ENCODE measurements around the gene GSE1.
"Not testable (repeated sequence)": the region's sequence is repeated elsewhere in the genome, so short reads cannot be mapped to it uniquely, and the experiment has no call there.

GSE1 gene

DNA sequence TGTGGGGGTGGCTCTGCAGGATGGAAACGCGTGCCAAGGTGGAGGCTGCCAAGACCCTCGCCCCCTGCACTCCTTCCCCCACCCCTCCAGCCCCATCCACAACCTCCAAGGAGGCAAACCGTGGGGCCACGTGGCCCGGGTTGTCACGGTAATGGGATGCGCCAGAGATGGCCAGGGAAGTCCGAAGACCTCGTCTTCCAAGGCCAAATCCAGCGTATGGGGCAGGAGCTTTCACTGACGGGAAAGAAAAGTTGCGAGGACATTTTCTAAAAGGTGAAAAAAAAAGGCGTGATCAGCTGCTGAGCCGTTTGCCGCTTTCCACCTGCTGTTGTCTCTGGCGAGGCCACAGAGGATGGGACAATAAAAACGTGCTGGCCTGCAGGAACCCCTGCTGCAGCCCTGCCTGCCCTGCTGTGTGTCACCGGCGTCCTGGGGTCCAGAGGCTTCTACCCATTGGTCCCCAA lies 28.3 kb upstream of the GSE1 start:
- no peaks in the 10 kb centered on the region for H3K9me3 ChIP-seq (ENCODE audit: insufficient read depth, low read depth, low read length)
- peaks cover 79% of the 10 kb centered on the region for H3K4me1 ChIP-seq (ENCODE audit: insufficient read depth, low read length)
- H3K36me3 ChIP-seq (ENCODE audit: insufficient read depth, low read length): no peaks in the 10 kb centered on the region
- no peak overlapping the region for H3K4me3 ChIP-seq (ENCODE audit: low read length)
- no peak overlapping the region for H3K27ac ChIP-seq (ENCODE audit: low read depth, low read length)
- WGBS: 39% methylated on average over 20 of the region's 20 CpGs
- H3K9ac ChIP-seq (ENCODE audit: low read depth, low read length): no peak overlapping the region
- H3K27me3 ChIP-seq (ENCODE audit: insufficient read depth, low read length): peaks cover 42% of the 10 kb centered on the region

DNA sequence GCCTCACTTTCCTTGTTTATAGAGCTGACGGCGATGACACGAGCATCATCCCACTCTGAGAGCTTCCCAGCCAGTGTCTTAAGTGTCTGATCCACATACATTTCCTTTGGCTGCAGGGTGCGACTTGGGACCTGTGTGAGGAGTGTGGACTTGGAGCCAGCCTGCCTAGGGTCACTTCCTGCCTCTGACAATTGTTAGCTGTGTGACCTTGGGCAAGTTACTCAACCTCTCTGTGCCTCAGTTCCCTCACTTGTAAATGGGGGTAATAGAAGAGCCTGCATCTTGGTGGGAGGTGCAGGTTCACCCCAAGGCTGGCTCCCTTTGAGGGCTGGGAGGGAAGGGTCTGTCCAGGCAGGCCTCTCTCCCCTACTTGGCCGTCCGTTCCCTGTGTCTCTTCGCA lies 27.4 kb upstream of the GSE1 start:
- Histone ChIP-seq H3K27me3 (ENCODE audit: insufficient read depth, low read length) (peaks cover 34% of the 10 kb centered on the region), H3K4me1 (ENCODE audit: insufficient read depth, low read length) (peaks cover 71% of the 10 kb centered on the region), H3K27ac (ENCODE audit: low read depth, low read length) (no peak overlapping the region), H3K9ac (ENCODE audit: low read depth, low read length) (no peak overlapping the region), H3K4me3 (ENCODE audit: low read length) (no peak overlapping the region), H3K36me3 (ENCODE audit: insufficient read depth, low read length) (no peaks in the 10 kb centered on the region), H3K9me3 (ENCODE audit: insufficient read depth, low read depth, low read length) (no peaks in the 10 kb centered on the region)
- WGBS: 92% methylated on average over 7 of the region's 7 CpGs

DNA sequence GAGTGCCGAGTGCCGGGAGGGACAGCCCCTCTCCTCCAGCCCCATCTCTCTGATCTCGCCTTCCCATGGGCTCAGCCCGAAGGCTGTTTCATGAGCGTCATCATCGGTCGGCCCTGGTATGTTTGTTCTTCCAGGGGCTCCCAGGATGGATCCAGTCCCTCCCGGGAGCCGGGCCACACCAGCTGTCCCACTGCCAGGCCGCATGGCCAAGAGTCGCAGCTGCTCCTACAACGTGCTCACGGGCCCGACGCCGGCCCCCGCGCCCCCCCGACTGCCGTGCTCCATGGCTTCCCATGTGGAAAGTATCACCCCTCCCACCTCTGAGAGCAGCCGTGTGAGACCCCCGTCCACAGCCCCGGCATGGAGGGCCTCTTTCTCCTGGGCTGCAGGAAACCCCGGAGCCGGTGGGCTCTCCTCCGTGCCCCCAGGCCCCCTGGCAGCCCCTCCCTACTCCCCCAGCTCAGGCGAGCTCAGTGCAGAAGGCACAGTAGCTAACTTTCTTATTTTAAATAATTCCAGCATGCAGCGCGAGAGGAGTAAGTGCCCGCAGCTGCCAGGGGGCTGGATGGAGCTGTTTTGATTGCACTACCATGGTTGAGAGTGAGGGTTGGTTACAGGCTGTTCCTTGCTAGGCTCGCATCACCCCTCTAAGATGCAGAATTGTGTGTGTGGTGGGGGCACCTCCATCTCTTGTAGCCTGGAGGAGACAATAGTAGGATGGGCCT lies 26.6 kb upstream of the GSE1 start:
- Histone ChIP-seq H3K27me3 (ENCODE audit: insufficient read depth, low read length) (peaks cover 26% of the 10 kb centered on the region), H3K27ac (ENCODE audit: low read depth, low read length) (no peak overlapping the region; the same call in 1 of the 2 replicates), H3K4me3 (ENCODE audit: low read length) (no peak overlapping the region), H3K9me3 (ENCODE audit: insufficient read depth, low read depth, low read length) (no peaks in the 10 kb centered on the region), H3K9ac (ENCODE audit: low read depth, low read length) (no peak overlapping the region), H3K4me1 (ENCODE audit: insufficient read depth, low read length) (peaks cover 64% of the 10 kb centered on the region), H3K36me3 (ENCODE audit: insufficient read depth, low read length) (no peaks in the 10 kb centered on the region)
- 54% methylated on average over 31 of the region's 31 CpGs for WGBS

DNA sequence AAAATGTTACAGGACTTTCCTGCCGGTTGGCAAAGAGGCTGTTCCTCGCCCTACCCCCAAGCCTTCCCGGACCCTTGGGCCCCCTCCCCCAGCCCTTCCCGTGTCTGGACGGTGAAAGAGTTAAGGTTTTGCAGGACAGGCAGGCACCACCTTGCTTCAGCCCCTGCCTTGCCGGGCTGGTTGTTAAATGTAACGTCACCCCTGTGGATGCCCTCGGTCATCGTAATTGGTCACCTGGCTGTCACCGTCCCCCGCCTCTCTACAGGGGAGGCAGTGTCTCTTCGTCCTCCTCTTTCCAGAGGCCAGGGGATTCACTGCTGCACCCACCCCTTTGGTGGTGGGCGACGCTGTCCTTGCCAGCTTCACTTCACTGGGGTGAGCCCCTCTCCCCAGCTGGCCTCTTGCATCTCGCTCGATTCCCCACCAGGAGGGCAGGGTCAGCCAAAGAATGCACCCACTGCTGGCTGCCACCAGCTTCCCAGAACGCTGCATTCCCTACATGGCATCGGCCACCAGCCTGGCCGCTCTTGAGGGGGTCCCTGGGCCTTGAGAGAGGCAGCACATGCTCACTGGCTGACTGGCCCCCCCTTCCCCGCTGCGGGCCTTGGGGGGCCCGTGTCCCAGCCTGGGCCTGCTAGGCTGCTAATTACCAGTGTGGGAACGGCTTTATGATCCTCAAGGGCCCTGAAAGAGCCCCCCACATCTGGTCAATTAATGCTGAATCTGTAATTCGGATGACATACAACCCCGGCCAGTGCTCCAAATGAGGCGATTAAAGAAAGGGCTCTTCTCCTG lies 25.2 kb upstream of the GSE1 start:
- Histone ChIP-seq H3K9me3 (ENCODE audit: insufficient read depth, low read depth, low read length) (no peaks in the 10 kb centered on the region), H3K4me1 (ENCODE audit: insufficient read depth, low read length) (peaks cover 50% of the 10 kb centered on the region), H3K27ac (ENCODE audit: low read depth, low read length) (no peak overlapping the region; the same call in 1 of the 2 replicates), H3K27me3 (ENCODE audit: insufficient read depth, low read length) (peaks cover 19% of the 10 kb centered on the region), H3K4me3 (ENCODE audit: low read length) (no peak overlapping the region), H3K36me3 (ENCODE audit: insufficient read depth, low read length) (no peaks in the 10 kb centered on the region), H3K9ac (ENCODE audit: low read depth, low read length) (no peak overlapping the region)
- 53% methylated on average over 26 of the region's 26 CpGs for WGBS

DNA sequence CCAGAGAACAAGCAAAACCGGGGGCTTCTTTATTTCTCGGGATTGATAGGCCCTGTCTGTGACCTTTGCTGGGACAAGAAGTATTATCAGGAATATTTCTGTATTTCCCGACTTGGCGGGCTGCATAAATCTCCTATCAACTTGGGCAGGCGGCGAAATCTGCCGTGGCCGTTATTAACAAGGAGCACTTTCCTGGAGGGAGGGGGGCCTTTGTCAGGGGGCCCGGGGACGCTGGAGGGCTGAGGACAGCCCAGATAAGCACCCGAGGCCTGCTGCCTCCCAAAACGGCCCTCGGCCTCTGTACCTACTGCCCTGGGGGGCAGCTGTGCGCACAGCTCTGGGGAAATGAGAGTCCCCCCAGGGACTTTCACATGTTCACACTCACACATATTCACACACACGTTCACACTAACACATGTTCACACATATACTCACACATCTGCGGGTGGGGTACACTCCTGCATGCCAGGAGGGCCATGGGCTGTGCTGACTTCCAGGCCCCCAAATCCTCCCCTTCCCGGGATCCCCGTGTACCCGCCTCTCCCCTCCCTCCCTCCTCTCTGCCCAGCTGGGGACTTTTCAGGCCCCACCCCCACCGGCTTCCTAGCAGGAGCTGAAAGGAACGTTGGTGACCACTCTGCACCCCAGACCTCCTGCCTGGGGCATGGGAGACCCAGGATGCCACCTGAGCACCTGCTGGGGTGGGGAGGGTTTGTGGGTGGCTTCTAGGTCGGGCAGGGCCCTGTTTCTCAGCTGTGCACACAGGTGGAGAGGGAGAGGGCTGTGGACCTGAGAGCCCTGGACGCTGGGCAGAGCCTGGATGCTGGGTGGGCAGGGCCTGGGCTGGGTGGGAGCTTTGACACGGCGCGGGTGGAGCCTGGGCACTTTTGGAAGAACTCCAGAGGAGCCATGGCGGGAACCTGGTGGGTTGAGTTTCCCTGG lies 24.3 kb upstream of the GSE1 start:
- 75% methylated on average over 27 of the region's 27 CpGs for WGBS
- no peaks in the 10 kb centered on the region for H3K36me3 ChIP-seq (ENCODE audit: insufficient read depth, low read length)
- no peaks in the 10 kb centered on the region for H3K9me3 ChIP-seq (ENCODE audit: insufficient read depth, low read depth, low read length)
- no peak overlapping the region; the same call in 1 of the 2 replicates for H3K27ac ChIP-seq (ENCODE audit: low read depth, low read length)
- no peak overlapping the region for H3K4me3 ChIP-seq (ENCODE audit: low read length)
- H3K9ac ChIP-seq (ENCODE audit: low read depth, low read length): no peak overlapping the region
- H3K27me3 ChIP-seq (ENCODE audit: insufficient read depth, low read length): peaks cover 19% of the 10 kb centered on the region
- H3K4me1 ChIP-seq (ENCODE audit: insufficient read depth, low read length): peaks cover 45% of the 10 kb centered on the region

DNA sequence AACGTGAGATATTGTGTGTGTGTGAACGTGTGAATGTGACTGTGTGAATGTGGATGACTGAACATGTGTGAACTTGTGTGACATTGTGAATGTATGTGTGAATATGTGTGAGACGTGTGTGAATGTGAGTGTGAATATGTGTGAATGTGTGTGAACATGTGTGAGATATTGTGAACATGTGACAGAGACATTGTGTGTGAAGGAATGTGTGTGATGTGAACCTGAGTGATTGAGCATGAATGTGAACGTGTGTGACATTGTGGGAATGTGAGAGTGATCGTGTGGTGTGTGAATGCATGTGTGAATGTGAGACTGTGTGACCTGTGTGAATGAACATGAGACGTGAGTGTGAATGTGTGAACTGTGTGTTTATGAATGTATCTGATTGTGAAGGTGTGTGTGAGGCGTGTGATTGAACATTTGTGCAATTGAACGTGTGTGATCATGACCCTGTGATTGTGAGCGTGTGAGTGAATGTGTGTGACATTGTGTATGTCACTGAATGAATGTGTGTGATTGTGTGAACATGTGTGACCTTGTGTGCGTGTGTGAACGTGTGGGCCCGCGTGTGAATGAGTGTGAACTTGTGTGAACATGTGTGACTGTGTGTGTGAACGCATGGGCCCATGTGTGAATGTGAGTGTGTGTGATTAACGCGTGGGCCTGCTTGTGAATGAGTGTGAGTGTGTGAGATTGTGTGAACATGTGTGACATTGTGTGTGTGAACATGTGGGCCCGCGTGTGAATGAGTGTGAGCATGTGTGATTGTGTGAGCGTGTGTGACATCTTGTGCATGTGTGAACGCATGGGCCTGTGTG lies 23.2 kb upstream of the GSE1 start:
- 94% methylated on average over 20 of the region's 20 CpGs for WGBS
- Histone ChIP-seq H3K36me3 (ENCODE audit: insufficient read depth, low read length) (no peaks in the 10 kb centered on the region), H3K27ac (ENCODE audit: low read depth, low read length) (no peak overlapping the region), H3K9me3 (ENCODE audit: insufficient read depth, low read depth, low read length) (no peaks in the 10 kb centered on the region), H3K4me3 (ENCODE audit: low read length) (no peak overlapping the region), H3K9ac (ENCODE audit: low read depth, low read length) (no peak overlapping the region), H3K4me1 (ENCODE audit: insufficient read depth, low read length) (peaks cover 39% of the 10 kb centered on the region), H3K27me3 (ENCODE audit: insufficient read depth, low read length) (peaks cover 12% of the 10 kb centered on the region; the same call in 1 of the 2 replicates)

DNA sequence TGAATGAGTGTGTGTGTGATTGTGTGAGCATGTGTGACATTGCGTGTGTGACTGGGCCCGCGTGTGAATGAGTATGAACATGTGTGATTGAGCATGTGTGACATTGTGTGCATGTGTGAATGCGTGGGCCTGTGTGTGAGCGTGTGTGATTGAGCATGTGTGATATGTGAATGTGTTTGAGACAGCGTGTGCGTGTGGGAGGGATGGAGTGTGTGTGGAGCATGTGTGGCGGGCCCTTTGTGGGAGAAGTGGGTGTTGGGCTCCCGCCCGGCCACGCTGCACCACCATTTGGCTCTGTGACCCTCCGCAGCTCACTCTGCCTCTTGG lies 22.7 kb upstream of the GSE1 start:
- H3K27me3 ChIP-seq (ENCODE audit: insufficient read depth, low read length): peaks cover 6% of the 10 kb centered on the region; the same call in 1 of the 2 replicates
- H3K4me3 ChIP-seq (ENCODE audit: low read length): no peak overlapping the region
- peaks cover 37% of the 10 kb centered on the region for H3K4me1 ChIP-seq (ENCODE audit: insufficient read depth, low read length)
- H3K9me3 ChIP-seq (ENCODE audit: insufficient read depth, low read depth, low read length): no peaks in the 10 kb centered on the region
- no peaks in the 10 kb centered on the region for H3K36me3 ChIP-seq (ENCODE audit: insufficient read depth, low read length)
- H3K27ac ChIP-seq (ENCODE audit: low read depth, low read length): no peak overlapping the region
- H3K9ac ChIP-seq (ENCODE audit: low read depth, low read length): no peak overlapping the region
- 92% methylated on average over 12 of the region's 12 CpGs for WGBS

DNA sequence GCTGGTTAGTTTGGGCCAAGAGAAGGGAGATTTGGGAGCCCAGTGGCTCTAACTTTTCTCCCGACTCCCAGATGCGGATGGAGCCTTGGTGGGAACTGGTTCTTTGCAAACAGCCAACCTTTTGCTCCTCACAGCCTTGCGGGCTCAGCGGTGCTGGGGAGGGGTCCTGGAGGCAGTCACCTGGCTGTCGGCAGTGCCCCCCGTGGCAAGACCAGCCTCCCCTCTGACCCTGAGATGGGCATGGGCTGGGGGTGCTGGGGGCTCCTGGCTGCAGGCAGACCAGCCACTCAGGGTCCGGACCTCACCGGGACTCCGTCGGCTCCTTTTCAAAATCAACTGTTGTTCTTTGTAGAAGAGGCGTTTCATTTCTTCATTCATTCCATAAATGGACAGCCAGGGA lies 21.7 kb upstream of the GSE1 start:
- H3K4me3 ChIP-seq (ENCODE audit: low read length): no peak overlapping the region
- H3K9me3 ChIP-seq (ENCODE audit: insufficient read depth, low read depth, low read length): no peaks in the 10 kb centered on the region
- no peaks in the 10 kb centered on the region for H3K27me3 ChIP-seq (ENCODE audit: insufficient read depth, low read length)
- no peak overlapping the region for H3K27ac ChIP-seq (ENCODE audit: low read depth, low read length)
- H3K4me1 ChIP-seq (ENCODE audit: insufficient read depth, low read length): peaks cover 30% of the 10 kb centered on the region
- H3K36me3 ChIP-seq (ENCODE audit: insufficient read depth, low read length): no peaks in the 10 kb centered on the region
- 87% methylated on average over 11 of the region's 11 CpGs for WGBS
- H3K9ac ChIP-seq (ENCODE audit: low read depth, low read length): no peak overlapping the region

DNA sequence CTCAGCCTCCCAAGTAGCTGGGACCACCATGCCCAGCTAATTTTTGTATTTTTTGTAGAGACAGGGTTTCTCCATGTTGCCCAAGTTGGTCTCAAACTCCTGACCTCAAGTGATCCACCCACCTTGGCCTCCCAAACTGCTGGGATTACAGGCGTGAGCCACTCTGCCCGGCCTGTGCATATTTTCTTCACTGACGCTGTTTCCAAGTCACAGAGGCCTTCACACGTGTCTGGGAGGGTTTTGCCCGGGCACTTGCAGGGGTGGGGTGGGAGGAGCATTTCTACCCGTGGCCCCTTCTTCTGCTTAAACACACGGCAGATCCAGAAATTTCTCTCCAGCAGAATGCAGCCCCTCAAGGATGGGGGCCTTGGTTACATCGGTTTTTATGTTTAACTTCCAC lies 20.8 kb upstream of the GSE1 start:
- not testable (repeated sequence) for H3K9ac ChIP-seq (ENCODE audit: low read depth, low read length); H3K27ac ChIP-seq (ENCODE audit: low read depth, low read length); H3K27me3 ChIP-seq (ENCODE audit: insufficient read depth, low read length); H3K9me3 ChIP-seq (ENCODE audit: insufficient read depth, low read depth, low read length); H3K36me3 ChIP-seq (ENCODE audit: insufficient read depth, low read length); H3K4me3 ChIP-seq (ENCODE audit: low read length)
- H3K4me1 ChIP-seq (ENCODE audit: insufficient read depth, low read length): peaks cover 23% of the 10 kb centered on the region
- 82% methylated on average over 8 of the region's 8 CpGs for WGBS

DNA sequence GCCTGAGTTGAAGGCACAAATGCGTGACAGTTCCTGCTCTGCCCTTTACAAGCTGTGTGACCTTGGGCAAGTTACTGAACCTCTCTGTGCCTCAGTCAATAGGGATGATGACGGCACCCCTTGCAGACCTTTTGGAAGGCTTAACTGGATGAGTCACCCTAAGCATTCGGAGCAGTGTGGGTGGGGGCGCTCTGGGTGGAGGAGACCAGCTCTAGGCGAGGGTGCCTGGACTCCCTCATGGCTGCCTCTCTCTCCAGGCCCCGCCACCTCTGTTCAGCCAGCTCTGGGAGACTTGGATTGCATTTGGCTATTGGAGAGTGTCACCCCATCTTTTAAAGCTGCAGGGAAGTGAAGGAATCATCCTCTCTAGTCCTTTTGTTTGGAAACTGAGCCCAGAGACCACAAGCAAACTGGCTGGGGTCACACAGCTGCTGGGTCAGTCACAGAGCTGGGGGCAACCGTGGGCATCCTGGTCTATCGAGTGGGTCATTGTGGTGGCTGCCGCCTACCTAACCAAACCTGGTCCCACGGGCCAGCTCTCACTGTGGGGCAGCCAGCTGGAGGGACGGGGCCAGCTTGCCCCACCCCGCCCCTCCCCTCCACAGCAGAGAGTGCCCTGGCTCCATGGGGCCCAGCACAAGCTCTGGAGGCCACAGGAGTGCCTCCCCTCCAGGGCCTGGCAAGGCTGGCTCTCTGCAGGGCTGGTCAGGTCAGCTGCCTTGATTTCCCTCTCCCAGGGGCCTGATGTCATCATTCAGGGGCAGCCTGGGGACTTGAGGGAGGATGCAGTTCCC lies 20.2 kb upstream of the GSE1 start:
- 80% methylated on average over 12 of the region's 12 CpGs for WGBS

More for the DNA sequence above, 20.2 kb upstream of the GSE1 start:
- Histone ChIP-seq H3K4me3 (ENCODE audit: low read length) (no peak overlapping the region), H3K4me1 (ENCODE audit: insufficient read depth, low read length) (peaks cover 17% of the 10 kb centered on the region), H3K9me3 (ENCODE audit: insufficient read depth, low read depth, low read length) (no peaks in the 10 kb centered on the region), H3K9ac (ENCODE audit: low read depth, low read length) (no peak overlapping the region), H3K27ac (ENCODE audit: low read depth, low read length) (no peak overlapping the region), H3K27me3 (ENCODE audit: insufficient read depth, low read length) (no peaks in the 10 kb centered on the region), H3K36me3 (ENCODE audit: insufficient read depth, low read length) (no peaks in the 10 kb centered on the region)
